Gastroesophageal sphincter (tissue), 4 donors: ENCODE results near the gene CEBPZ. TPM values are rescaled to one million over a fixed set of nuclear protein-coding genes. Genes with fewer than 3 reads are reported as not detected.
"Not testable (repeated sequence)": the region's sequence is repeated elsewhere in the genome, so short reads cannot be mapped to it uniquely, and the experiment has no call there.

Experiments
- ATAC-seq: fragments of 150-250 bp; one replicate; pipeline ENCODE4 v1.9.1; 2016; ENCODE audit warnings: mild to moderate bottlenecking, moderate library complexity
- H3K27ac ChIP-seq, 4 donors: fragments of 200-600 bp; sonication (generic) in 3 of 4; 1 replicate in 3 of 4; 2 replicates in 1 of 4; pipeline ENCODE4 v1.5.1; 2016 to 2019
- H3K27me3 ChIP-seq: fragments of 200-600 bp; sonication (generic); one replicate; pipeline ENCODE4 v1.5.1; 2019
- H3K36me3 ChIP-seq, 2 donors: fragments of 200-600 bp; sonication (generic); one replicate each; pipeline ENCODE4 v1.5.1; 2019; ENCODE audit warnings: control low read depth in 1 of 2
- H3K4me1 ChIP-seq, 3 donors: fragments of 200-600 bp; sonication (generic); 1 replicate in 2 of 3; 2 replicates in 1 of 3; pipeline ENCODE4 v1.5.1; 2016 to 2019; ENCODE audit warnings: control low read depth in 2 of 3
- H3K4me3 ChIP-seq, 2 donors: fragments of 200-600 bp; sonication (generic); one replicate each; pipeline ENCODE4 v1.5.1; 2019; ENCODE audit warnings: mild to moderate bottlenecking in 1 of 2, moderate library complexity in 1 of 2
- H3K9me3 ChIP-seq, 3 donors: fragments of 200-600 bp; sonication (generic); one replicate each; pipeline ENCODE4 v1.5.1; 2017 to 2019; ENCODE audit warnings: control low read depth in 2 of 3
- CTCF ChIP-seq, 4 experiments: fragments of 200-600 bp in 2 of 4; fragments of 450-650 bp in 2 of 4; sonication (generic) in 1 of 4; IDR thresholded peaks; one replicate each; pipeline ENCODE4 v1.5.1; 2017 to 2019; ENCODE audit warnings: antibody characterized with exemption in 4 of 4, mild to moderate bottlenecking in 2 of 4, moderate library complexity in 2 of 4
- EP300 ChIP-seq: sonication (generic); formaldehyde crosslinking; IDR thresholded peaks from one replicate; pipeline ENCODE4 v1.6.1; 2017; ENCODE audit warnings: antibody characterized with exemption, mild to moderate bottlenecking
- POLR2A ChIP-seq, 2 donors: fragments of 450-650 bp; IDR thresholded peaks; one replicate each; pipeline ENCODE4 v1.6.1; 2017; ENCODE audit warnings: antibody characterized with exemption in 2 of 2, mild to moderate bottlenecking in 2 of 2, moderate library complexity in 1 of 2
- POLR2AphosphoS5 ChIP-seq: sonication (generic); formaldehyde crosslinking; IDR thresholded peaks from one replicate; pipeline ENCODE4 v1.6.1; 2017; ENCODE audit warnings: antibody characterized with exemption
- WGBS, 2 donors: methylation state at CpG; one replicate each; pipeline ENCODE4 v1.1.5; 2018; ENCODE audit warnings: low coverage in 1 of 2; 5-methylcytosine and 5-hydroxymethylcytosine counted together
- total RNA-seq, 4 donors: library from RNA; depleted of rRNA; stranded (reverse); fragments of >200 nt; gene quantifications; one replicate each; pipeline ENCODE4 v1.1.0, GENCODE V29; 2016

The CEBPZ gene
- total RNA-seq, 4 donors from 2014 or later = 22.1 to 48.9 (median 41.8) TPM

- H3K27ac ChIP-seq = no peak overlapping the region
- TF ChIP-seq POLR2AphosphoS5 (no peak), EP300 (no peak), CTCF (IDR thresholded peaks at IDR 0.05) (no peak), POLR2A (IDR thresholded peaks at IDR 0.05) (no peak)
- peaks cover 0 to 15% (median 0%) of the 10 kb centered on the region in 3 donors for H3K9me3 ChIP-seq
- peaks cover 21 to 97% of the 10 kb centered on the region in 2 donors for H3K36me3 ChIP-seq
- H3K27me3 ChIP-seq = no peaks in the 10 kb centered on the region
- ATAC-seq = no peak
- H3K4me3 ChIP-seq = no peak overlapping the region
- peaks cover 0 to 7% (median 0%) of the 10 kb centered on the region in 3 donors for H3K4me1 ChIP-seq
Measured at GRCh38 chr2:37211212-37211611, 20.2 kb downstream of the CEBPZ start.

- not testable (repeated sequence) for H3K27me3 ChIP-seq, H3K4me3 ChIP-seq, H3K4me1 ChIP-seq, H3K27ac ChIP-seq, ATAC-seq
- Histone ChIP-seq H3K36me3 (peaks cover 17 to 98% of the 10 kb centered on the region in 2 donors), H3K9me3 (peaks cover 0 to 23% (median 0%) of the 10 kb centered on the region in 3 donors)
- 100% methylated on average over 2 of the region's 2 CpGs for WGBS, 2 donors
Measured at GRCh38 chr2:37206760-37207159, 24.6 kb downstream of the CEBPZ start.

- Histone ChIP-seq H3K27me3 (no peaks in the 10 kb centered on the region), H3K27ac (no peak overlapping the region), H3K4me3 (no peak overlapping the region), H3K9me3 (peaks cover 0 to 23% (median 0%) of the 10 kb centered on the region in 3 donors), H3K36me3 (peaks cover 16 to 98% of the 10 kb centered on the region in 2 donors), H3K4me1 (no peaks in the 10 kb centered on the region)
- ATAC-seq = no peak
- 77 to 83% methylated on average over 3 to 5 of the region's 5 CpGs for WGBS, 2 donors
- TF ChIP-seq CTCF (IDR thresholded peaks at IDR 0.05) = no peak
- no peak for TF ChIP-seq POLR2A (IDR thresholded peaks at IDR 0.05)
- TF ChIP-seq EP300 = no peak
- no peak for TF ChIP-seq POLR2AphosphoS5
Measured at GRCh38 chr2:37205689-37206341, 25.6 kb downstream of the CEBPZ start.

- H3K4me3 ChIP-seq, H3K4me1 ChIP-seq, ATAC-seq, H3K27me3 ChIP-seq, H3K27ac ChIP-seq: not testable (repeated sequence)
- WGBS, 2 donors = 85 to 92% methylated on average over 6 to 8 of the region's 8 CpGs
- H3K9me3 ChIP-seq = peaks cover 0 to 23% (median 0%) of the 10 kb centered on the region in 3 donors
- peaks cover 14 to 98% of the 10 kb centered on the region in 2 donors for H3K36me3 ChIP-seq
Measured at GRCh38 chr2:37205071-37205661, 26.2 kb downstream of the CEBPZ start.

GRCh38 chr2:37203708-37204107 lies 27.7 kb downstream of the CEBPZ start:
- ATAC-seq = no peak
- Histone ChIP-seq H3K4me1 (peaks cover 0 to 6% (median 0%) of the 10 kb centered on the region in 3 donors), H3K27ac (no peak overlapping the region), H3K36me3 (peaks cover under 1 to 90% of the 10 kb centered on the region in 2 donors), H3K9me3 (peaks cover 0 to 12% (median 0%) of the 10 kb centered on the region in 3 donors), H3K27me3 (no peaks in the 10 kb centered on the region), H3K4me3 (no peak overlapping the region)
- TF ChIP-seq CTCF (IDR thresholded peaks at IDR 0.05) (no peak), POLR2AphosphoS5 (no peak), POLR2A (IDR thresholded peaks at IDR 0.05) (no peak), EP300 (no peak)
- 94 to 100% methylated on average over 2 of the region's 2 CpGs for WGBS, 2 donors

- no peak for TF ChIP-seq CTCF (IDR thresholded peaks at IDR 0.05)
- no peak for TF ChIP-seq POLR2AphosphoS5
- no peak for TF ChIP-seq POLR2A (IDR thresholded peaks at IDR 0.05)
- no peak for TF ChIP-seq EP300
- WGBS, 2 donors = 60 to 78% methylated on average over 1 of the region's 1 CpG
- no peak for ATAC-seq
- Histone ChIP-seq H3K27me3 (no peaks in the 10 kb centered on the region), H3K4me1 (peaks cover 0 to 25% (median 0%) of the 10 kb centered on the region in 3 donors), H3K4me3 (no peak overlapping the region), H3K9me3 (peaks cover 0 to 8% (median 0%) of the 10 kb centered on the region in 3 donors), H3K27ac (no peak overlapping the region), H3K36me3 (peaks cover 0 to 73% of the 10 kb centered on the region in 2 donors)
Measured at GRCh38 chr2:37201766-37202165, 29.6 kb downstream of the CEBPZ start.
